GM18861 (cell line): ENCODE measurements around the gene SCN7A.
A peak's percentile ranks its signal among the peaks of the same experiment; 100 is the strongest.
"Not testable (repeated sequence)": the region's sequence is repeated elsewhere in the genome, so short reads cannot be mapped to it uniquely, and the experiment has no call there.

ENCODE experiments used
- ATAC-seq: cut with Tn5 transposase; IDR thresholded peaks from one replicate; pipeline ENCODE4 v1.9.1; 2021; ENCODE audit not compliant: unreplicated experiment

The SCN7A gene

DNA sequence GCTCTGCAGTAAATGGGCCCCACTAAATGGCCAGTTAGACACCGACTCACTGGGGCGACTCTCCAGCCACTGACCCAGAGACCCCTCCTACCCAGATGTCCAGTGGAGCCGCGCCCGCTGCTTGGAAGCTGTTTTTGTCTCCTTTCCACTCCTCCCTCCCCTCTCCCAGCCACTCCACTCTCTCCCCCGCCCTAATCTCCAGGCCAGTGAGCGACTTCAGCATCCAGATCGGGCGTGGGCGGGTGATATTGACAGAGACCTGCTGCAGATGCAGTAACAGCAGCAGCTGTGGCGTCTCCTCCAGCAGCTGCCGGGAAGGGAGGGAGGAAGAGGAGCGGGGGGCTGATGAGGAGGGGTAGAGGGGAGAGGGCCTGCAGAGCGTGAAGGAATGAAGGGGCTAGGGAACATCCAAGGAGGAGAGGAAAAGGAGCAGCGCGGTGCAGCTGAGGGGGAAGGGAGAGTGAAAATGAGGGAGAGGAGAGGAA lies at the start of gene SCN7A:
TSS of gene SCN7A (minus strand) at position 110 of the 485 bp plus-strand sequence. CDS start 16,553 bp downstream, outside the sequence.
- no peak for ATAC-seq

DNA sequence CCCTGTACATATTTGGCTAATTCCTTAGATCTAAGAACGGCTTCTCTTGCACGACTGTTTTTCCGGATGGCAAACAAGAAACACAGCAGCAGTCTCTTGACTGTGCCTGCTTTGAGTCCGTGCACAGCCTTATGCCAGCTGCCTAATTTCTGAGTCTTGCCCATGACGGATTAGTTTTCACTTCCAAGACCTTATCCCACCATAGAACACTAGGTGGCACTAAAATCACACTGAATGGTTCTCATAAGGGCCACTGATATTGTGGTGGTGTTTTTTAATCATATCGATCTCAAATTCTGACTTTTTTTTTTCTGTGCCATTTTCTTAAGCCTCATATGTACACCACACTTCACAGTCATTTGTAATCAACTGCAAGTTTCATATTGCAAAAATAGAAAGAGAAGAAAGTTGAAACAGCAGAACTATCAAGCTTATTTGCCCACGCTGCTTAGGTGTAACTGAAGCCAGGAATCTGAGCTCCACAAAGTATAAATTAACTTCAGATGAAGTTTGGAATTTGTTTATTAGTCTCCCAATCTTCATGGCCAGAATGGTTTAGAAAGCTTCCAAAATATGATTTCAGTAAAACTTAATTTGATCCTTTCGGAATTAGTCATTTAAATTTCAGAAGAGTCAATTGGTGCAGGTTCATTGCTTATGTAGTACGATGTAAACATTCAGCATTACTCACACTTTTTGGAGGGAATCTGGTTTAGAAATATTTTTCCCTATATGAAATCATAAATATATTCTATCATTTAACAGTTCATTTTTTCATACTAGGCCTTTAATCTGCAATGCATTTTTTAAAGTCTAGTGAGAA lies 45.5 kb upstream of the SCN7A start:
- ATAC-seq: peak; percentile 96

DNA sequence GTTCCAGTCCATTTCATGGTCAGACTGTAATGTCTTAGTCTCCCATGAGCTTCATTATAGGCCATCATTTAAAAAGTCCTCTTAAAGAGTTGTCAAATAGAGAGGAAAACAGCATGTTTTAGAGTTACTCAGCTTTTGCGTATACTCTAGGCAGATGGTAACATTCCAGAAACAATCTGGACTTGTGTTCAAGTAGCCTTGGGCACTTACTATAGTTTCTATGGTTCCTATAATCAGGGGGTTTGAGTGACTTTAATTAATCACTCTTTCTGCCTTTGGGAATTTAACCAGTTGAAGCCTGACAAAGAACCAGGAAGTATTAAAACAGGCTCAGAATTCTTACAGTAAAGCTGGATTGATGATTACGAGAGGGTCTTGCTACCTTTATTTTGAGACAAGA lies 42.1 kb upstream of the SCN7A start:
- ATAC-seq: no peak

DNA sequence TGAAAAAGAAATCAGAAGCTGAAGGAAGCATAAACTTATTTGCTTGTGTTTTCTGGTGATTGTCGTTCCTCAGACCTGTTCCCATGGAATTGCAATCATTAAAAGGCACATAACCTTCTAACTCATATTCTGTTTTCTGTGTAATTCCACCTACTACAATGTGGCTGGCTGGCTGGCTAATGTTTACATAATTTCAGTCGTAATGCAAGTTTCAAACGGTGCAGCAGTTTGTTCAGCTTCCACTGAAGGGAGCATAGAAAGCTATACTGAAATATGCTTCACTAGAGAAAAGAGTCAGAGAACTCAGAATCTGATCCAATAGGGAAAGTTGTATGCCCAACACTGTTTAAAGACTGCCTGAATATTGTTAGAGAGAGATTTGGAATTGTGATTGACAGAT lies 27.1 kb upstream of the SCN7A start:
- ATAC-seq: no peak

DNA sequence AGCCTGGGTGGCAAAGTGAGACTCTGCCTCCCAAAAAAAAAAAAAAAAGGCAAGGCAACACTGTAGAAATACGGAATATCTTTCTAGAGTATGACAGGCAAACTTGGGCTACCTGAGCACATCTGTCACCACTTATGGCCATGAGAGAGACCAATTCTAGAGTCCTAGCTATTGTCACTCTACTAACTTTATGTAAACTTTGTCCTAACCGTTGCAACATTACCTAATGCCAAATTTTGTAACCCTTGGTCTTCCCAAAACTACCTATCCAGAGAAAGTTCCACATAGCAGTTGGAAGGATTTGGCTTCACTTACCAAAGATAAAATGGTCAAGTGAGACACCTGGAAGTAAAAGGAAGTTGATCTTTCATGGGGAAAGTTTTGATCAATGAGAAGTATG lies 26.6 kb upstream of the SCN7A start:
- ATAC-seq: no peak

DNA sequence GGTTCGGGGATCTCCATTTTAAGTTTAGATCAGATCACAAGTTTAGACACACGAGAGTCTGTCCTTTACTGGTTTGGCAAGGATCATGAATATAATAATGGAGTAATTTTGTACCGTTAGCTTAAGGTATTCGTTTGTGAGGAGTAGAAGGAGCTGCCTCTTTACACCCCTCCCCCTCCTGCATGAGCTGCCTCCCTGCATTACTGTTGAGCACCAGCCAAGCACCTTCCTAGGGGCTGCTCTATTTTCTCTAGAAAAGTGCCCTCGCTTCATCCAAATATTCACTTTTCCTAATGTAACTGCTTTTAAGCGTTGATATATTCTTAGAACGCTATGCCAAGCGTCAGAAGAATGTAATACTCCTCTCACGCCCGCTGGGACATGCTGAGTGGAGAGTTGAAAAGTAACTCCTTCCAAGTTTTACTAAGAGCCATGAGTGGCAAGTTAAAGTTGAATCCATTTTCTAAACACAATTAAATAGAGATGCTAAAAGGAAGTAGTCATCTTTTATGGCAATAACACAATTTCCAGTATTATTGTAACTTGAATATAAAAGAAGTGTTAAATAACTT lies 25.4 kb upstream of the SCN7A start:
- ATAC-seq: no peak

DNA sequence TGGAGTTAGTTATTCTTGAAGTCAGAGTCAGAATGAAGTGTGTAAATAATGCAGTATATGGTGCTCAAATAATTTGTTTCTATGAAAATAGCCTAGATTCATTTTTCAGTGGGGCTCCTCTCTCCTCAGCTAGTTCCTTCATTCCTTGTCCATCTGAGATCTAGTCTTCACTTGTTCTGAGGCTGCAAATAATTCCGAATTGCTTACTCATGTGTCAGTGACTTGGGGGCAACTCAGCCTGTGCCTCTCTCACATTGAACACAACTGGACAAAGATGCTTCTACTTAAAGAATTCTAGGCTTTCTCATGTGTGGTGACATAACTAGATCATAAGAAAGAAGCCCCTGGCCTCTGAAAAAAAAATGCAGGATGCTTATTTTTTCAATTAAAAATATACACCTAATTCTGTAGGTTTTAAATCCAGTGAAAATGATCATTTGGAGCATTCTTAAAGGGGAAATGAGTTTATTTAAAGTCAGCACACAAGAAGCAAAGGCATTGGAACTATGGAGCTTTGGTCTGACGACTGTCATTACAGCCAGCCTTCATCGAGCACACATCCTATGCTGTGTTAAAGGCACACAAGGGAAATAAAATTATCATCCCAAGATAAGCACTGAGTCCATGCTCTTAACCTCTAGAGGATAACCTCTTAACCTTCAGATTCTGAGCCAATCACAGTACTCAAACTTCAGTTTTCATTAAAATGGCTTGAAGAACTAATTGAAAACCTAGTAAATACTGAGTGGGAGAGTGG lies 24.8 kb upstream of the SCN7A start:
- no peak for ATAC-seq

DNA sequence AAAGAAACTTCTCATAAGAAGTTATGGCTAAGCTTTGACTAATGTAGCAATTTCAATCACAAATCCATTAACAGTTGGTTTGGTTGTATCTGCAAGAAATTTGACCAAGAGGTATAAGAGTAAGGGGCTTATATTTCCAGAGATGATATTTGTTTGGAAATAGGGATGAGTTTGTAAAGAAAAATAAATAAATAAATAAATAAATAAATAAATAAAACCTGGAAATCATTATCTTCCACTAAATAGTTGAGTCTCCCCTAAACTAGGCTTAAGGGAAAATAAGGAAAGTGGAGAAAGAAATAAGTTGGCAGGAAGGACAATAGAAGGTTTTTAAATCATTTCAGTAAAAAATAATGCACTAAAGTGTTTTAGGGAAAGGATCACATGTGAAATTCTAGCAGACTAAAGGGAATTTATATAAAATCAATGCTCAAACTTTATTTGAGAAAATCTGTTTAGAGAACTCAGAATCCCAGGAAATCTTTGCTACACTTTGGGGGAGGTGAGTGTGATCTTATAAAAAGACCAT lies 23.5 kb upstream of the SCN7A start:
- no peak for ATAC-seq

DNA sequence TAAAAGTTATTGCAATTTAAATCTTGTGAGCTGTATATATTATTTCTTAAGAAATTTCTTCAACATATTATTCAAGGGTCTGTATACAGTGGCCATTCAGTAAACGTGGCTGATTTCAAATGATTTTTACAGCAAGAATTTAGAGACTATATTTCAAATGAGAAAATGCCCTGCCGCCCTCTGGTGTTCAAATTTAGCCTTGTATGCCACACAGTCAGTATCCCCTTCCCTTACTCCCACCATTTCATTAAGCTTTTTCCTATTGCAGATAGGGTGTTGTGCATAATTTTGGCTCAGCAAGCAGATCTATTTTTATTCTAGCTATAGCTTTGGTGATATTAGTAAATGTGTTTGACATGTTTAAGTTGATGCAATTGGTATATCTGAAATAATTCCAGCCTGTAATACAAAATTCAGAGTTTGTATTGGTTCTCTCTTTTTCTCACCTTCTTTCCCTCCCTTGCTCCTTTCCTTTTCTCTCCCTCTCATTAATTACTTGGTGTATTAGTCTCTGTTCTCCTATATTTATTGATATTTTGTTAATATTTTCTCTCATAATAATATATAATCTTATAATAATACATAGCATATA lies 22.8 kb upstream of the SCN7A start:
- ATAC-seq: no peak

DNA sequence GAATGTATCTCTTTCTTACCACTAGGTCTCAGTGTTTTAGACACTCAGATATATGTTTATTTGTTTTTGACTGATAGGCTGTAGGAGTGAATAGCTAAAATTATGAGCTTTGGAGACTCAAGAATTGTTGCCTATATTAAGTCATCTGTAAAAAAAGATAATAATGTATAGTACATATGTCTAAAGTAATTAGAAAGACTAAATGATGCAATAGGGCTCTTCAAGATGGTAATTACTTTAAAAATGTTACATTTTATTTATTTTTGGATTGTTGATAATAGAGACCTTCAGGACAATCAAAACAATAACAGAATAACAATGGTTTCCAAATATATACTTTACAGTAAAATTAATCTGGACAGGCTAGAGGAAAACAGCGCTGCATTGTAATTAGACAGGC lies 19.9 kb upstream of the SCN7A start:
- no peak for ATAC-seq

DNA sequence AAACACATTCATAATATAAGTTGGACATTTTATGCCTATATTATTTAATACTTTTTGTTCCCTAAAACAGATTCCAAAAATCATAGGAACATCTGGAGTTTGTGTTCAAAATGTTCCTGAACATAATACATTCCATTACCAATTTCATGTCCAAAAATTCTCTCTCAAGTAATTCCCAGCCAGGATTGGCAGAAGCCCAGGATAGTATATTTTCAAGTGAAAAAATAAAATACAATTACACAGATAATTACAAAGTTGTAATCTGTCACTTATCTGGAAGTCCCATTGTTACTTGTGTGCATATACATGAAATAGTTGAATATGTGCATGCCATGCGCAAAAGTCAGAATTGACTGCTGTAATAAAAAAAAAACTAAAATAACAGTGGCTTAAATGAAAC lies 5.2 kb upstream of the SCN7A start:
- no peak for ATAC-seq

DNA sequence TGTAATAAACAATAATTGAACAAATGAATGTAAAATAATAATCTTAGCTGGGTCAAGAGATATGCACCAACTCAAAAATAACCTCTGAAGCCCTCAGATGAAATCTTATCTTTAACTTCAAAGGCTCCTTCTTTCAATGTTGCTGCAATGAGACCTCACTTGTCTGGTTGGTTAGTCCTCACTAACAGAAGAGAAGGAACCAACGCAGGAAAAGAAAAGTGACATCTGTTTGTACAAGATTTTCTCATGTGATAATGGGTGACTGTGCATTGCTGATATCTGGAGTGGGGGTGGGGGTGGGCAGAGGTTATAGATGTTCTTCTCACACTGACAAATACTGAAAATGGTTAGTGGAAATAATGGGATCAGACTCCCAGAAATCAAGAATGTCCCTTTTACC lies 2.6 kb downstream of the SCN7A start:
- ATAC-seq: no peak

DNA sequence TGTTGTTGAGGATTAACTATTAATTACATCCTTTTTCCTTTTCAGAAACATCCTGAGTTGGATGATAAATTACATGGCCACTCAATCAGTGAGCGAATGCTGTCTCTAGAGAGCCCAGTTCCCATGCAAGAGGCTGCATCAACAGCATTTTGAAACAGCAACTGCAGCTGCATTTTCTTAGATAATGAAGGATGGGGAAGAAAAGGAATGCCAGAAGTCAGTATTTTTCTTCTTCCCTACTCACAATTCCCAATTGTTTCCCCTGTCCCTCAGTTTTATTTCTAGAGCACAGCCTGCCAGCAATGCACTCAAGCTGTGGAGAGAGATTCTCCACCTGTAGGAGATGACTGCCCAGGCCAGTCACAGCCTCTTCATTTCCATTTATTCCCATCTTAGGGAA lies 6.9 kb downstream of the SCN7A start:
- ATAC-seq: no peak

DNA sequence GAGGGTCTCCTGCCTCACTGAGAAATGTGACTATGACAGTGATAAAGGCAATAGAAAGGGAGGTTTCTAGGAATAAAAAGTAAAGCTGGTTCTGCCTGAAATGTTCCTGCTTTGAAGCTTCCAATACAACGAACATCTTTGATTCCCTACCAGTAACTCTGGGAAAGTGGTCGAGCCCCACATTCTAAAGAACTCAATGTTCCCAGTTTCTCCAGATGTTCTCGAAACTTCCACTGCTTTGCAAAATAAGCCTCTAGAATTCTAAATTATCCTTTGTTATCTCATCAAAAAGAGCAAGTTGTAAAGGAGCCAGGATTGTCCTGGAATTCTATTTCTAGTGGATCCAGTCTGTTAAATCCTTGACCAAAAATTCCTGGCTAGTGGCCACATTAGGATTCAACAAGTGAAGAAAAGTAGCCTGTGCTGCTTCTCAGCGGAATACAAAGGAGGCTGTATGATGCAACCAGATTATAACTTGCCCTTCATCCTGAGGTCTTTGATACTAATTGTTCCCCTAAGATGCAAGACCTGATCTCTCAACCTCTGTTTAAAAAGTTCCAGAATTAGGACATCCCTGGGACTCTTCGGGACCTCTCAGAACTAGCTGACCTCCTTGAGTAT lies 8.4 kb downstream of the SCN7A start:
- no peak for ATAC-seq

DNA sequence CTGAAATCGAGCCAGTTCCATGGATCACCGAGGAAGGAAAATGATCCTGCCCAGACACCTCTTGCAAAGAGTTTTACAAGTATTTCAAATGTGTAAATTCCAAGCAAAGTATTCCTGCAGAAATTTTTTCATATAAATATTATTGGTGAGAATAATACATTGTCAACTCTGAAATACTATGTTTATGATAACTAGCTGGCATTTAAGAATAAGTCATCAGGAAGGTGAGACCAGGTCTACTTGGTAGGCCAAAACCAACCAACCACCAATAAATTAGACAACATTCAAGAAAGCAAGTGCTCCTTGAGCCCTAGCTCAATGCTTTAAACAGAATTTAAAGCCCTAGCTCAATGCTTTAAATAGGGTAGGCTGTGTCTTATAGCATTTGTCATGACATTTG lies 21.7 kb downstream of the SCN7A start:
- ATAC-seq: no peak

DNA sequence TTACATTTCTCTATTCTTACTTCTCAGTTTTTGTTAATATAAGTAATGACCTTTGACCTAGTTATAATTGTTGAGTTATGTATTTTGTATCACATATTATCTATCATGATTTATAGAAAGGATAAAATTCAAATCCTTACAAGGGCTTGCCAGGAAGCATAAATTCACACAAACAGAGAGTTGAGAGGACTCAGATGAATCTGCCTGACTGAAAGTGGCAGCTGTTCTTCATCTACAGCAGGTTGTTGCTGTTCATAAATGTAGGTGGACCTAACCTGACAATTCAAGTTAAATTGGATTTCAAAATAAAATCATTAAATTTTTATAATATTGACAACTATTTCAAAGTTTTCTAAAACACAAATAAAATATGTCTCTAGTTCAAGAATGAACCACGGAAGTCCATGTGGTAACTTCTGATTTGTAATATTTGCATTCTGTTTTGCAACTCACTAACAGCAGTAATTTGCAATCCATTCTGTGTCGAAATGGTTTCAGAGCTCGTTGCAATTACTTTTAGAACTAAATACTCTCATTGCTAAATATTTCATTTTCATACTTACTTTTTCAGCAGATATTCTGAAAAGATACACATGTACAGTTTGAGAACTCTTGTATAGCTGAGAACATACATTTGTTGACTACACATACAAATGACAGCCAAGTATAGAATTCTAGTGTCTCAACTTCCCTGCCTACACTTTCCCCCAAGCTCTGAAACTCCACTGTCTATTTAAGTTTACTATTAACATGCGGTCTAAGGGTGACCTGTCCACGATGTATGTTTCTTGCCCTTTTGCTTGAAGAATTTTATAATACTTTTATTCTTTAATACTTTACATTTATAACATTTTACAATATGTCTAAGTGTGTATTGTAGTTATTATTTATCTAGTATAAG lies 25.7 kb downstream of the SCN7A start:
- ATAC-seq: no peak

DNA sequence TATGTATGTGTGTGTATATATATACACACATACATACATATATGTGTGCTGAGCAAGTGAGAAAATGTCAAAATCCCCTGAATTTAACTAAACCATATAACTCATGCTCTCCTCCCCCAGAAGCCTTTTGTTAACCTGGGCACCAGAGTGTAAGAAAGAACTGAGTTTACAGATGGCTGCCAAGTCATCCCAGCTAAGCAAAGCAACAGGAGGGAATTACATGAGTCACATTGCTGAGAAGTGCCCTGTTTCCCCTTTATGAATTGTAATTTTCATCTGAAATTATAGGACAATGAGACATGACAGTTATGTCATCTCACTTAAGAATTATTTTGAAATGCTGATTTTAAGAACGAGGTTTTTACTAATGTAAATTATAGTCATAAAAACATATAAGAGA lies 29.9 kb downstream of the SCN7A start:
- ATAC-seq: no peak

DNA sequence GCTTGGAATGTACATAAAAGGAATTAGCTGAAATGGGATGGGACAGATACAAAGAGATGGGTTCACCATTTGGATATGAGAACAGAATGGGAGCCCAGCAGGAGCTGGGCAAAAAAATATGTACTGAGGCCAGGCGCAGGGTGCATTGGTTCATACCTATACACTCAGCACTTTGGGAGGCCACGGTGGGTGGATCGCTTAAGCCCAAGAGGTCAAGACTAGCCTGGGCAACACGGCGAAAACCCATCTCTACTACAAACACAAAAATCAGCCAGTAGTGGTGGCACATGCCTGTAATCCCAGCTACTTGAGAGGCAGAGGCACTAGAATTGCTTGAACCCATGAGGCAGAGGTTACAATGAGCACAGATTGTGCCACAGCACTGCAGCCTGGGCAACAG lies 30.4 kb downstream of the SCN7A start:
- no peak for ATAC-seq

DNA sequence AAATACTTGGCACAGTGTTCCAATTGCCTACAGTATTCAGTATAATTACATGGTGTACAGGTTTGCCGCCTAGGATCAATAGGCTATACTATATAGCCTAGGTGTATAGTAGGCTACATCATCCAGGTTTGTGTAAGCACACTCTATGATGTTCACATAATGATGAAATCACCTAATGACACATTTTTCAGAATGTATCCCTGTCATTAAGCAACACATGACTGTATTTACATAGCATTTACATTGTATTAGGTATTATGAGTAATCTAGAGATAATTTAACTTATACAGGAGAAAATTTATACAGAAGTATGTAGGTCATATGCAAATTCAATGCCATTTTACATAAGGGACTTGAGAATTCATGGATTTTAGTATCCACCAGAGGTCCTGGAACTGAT lies 35.4 kb downstream of the SCN7A start:
- no peak for ATAC-seq

DNA sequence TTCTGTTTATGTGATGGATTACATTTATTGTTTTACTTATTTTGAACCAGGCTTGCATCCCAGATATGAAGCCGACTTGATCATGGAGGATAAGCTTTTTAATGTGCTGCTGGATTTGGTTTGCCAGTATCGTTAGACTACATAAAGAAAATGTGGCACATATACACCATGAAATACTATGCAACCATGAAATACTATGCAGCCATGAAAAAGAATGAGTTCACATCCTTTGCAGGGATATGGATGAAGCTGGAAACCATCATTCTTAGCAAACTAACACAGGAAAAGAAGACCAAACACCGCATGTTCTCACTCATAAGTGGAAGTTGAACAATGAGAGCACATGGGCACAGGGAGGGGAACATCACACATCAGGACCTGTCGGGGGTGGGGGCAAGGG lies 38.2 kb downstream of the SCN7A start:
- not testable (repeated sequence) for ATAC-seq
